Sigmoid colon (tissue), 4 donors: ENCODE data around the gene FRRS1.

Experiments used
- EP300 ChIP-seq, 4 donors: sonication (generic); formaldehyde crosslinking; IDR thresholded peaks; one replicate each; pipeline ENCODE4 v1.6.1; 2017; ENCODE audit warnings: antibody characterized with exemption in 4 of 4
- POLR2A ChIP-seq, 2 donors: fragments of 450-650 bp; IDR thresholded peaks; one replicate each; pipeline ENCODE4 v1.6.1; 2016; ENCODE audit warnings: antibody characterized with exemption in 2 of 2, mild to moderate bottlenecking in 2 of 2, moderate library complexity in 2 of 2
- POLR2AphosphoS5 ChIP-seq, 4 donors: sonication (generic); formaldehyde crosslinking; IDR thresholded peaks; one replicate each; pipeline ENCODE4 v1.6.1; 2017; ENCODE audit warnings: antibody characterized with exemption in 4 of 4
- TF ChIP-seq, protein P1 (sequence below), 4 experiments: fragments of 450-650 bp in 3 of 4; fragments of 200-600 bp in 1 of 4; IDR thresholded peaks; one replicate each; pipeline ENCODE4 v1.5.1; 2016 to 2019; ENCODE audit warnings: antibody characterized with exemption in 4 of 4, mild to moderate bottlenecking in 3 of 4, moderate library complexity in 2 of 4

DNA sequence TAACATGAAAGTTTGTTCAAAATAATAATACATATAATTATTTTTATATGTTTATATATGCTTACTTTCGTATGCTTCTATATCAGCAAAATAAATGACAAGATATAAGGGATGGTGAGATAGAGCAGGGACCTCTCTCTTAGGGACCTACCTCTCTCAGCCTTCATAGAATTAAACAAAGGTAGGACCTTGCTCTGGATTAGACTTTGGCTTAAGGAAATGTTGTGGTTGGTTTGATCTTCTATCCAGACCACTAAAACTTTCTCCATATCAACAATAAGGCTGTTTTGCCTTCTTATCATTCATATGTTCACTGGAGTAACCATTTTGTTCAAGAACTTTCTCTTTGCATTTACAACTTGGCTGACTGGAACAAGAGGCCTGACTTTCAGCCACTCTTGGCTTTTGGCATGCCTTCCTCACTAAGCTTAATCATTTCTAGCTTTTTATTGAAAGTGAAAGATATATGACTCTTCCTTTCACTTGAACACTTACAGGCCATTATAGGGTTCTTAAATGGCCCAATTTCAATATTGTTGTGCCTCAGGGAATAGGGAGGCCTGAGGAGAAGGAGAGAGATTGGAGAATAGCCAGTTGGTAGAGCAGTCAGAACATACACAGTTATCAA, 14.4 kb downstream of the FRRS1 start:
- TF ChIP-seq, protein P1, sequence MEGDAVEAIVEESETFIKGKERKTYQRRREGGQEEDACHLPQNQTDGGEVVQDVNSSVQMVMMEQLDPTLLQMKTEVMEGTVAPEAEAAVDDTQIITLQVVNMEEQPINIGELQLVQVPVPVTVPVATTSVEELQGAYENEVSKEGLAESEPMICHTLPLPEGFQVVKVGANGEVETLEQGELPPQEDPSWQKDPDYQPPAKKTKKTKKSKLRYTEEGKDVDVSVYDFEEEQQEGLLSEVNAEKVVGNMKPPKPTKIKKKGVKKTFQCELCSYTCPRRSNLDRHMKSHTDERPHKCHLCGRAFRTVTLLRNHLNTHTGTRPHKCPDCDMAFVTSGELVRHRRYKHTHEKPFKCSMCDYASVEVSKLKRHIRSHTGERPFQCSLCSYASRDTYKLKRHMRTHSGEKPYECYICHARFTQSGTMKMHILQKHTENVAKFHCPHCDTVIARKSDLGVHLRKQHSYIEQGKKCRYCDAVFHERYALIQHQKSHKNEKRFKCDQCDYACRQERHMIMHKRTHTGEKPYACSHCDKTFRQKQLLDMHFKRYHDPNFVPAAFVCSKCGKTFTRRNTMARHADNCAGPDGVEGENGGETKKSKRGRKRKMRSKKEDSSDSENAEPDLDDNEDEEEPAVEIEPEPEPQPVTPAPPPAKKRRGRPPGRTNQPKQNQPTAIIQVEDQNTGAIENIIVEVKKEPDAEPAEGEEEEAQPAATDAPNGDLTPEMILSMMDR (IDR thresholded peaks at IDR 0.05) = no peak
- TF ChIP-seq POLR2A (IDR thresholded peaks at IDR 0.05) = no peak
- TF ChIP-seq POLR2AphosphoS5 (IDR thresholded peaks at IDR 0.05) = no peak
- TF ChIP-seq EP300 (IDR thresholded peaks at IDR 0.05) = no peak
